PC-3 (cell line): Measurements from ENCODE around the gene RPS6KA3. TPM values are rescaled to one million over a fixed set of nuclear protein-coding genes. Genes with fewer than 3 reads are reported as not detected.
A peak's percentile ranks its signal among the peaks of the same experiment; 100 is the strongest.

ENCODE experiments used
- ATAC-seq: fragments of 200-7000 bp; cut with Tn5 transposase; 2 replicates; pipeline ENCODE4 v1.9.1; 2020; ENCODE audit warnings: mild to moderate bottlenecking, moderate library complexity
- BruUV-seq: library from RNA; stranded (reverse); fragments of 400-500 nt; replicated peaks from 2 replicates; lab custom pipeline; 2021; lab: Mats Ljungman, UMichigan
- CTCF ChIA-PET: fragments of 300-600 bp; sonication (Branson Sonifier 250); formaldehyde crosslinking; loops from one replicate; lab custom pipeline; 2022; ENCODE audit warnings: antibody characterized with exemption; lab: Charles Lee
- POLR2A ChIA-PET: fragments of 300-600 bp; sonication (Branson Sonifier 250); formaldehyde crosslinking; loops from one replicate; lab custom pipeline; 2022; ENCODE audit warnings: antibody characterized with exemption; ENCODE audit not compliant: unreplicated experiment; lab: Charles Lee
- DNase-seq: peaks from one replicate; pipeline ENCODE4 v3.0.0-alpha.2; 2015
- H2AFZ ChIP-seq: fragments of 300-600 bp; sonication (generic); 2 replicates; pipeline ENCODE4 v1.6.0; 2016; ENCODE audit warnings: antibody characterized with exemption, low read length
- H3F3A ChIP-seq: fragments of 300-600 bp; sonication (generic); one replicate; pipeline ENCODE4 v1.6.0; 2017; ENCODE audit warnings: antibody characterized with exemption, low read length, control low read depth, mild to moderate bottlenecking; ENCODE audit not compliant: unreplicated experiment
- H3K27ac ChIP-seq: fragments of 300-600 bp; sonication (generic); 2 replicates; pipeline ENCODE4 v1.5.1; 2016; ENCODE audit warnings: mild to moderate bottlenecking, low read length
- H3K27me3 ChIP-seq: fragments of 300-600 bp; sonication (generic); 2 replicates; pipeline ENCODE4 v1.6.1; 2016; ENCODE audit warnings: low read length, mixed read lengths
- H3K36me3 ChIP-seq: fragments of 300-600 bp; sonication (generic); 2 replicates; pipeline ENCODE4 v1.6.1; 2016; ENCODE audit warnings: low read depth, mixed run types, low read length, mixed read lengths
- H3K4me1 ChIP-seq: fragments of 300-600 bp; sonication (generic); 2 replicates; pipeline ENCODE4 v1.5.1; 2016; ENCODE audit warnings: low read length; ENCODE audit not compliant: insufficient read depth
- H3K4me2 ChIP-seq: fragments of 300-600 bp; sonication (generic); 2 replicates; pipeline ENCODE4 v1.6.0; 2016; ENCODE audit warnings: low read length
- H3K4me3 ChIP-seq: fragments of 300-600 bp; sonication (generic); 2 replicates; pipeline ENCODE4 v1.5.1; 2016; ENCODE audit warnings: mild to moderate bottlenecking, low read length, mixed read lengths
- H3K79me2 ChIP-seq: fragments of 300-600 bp; sonication (generic); 2 replicates; pipeline ENCODE4 v1.6.1; 2017; ENCODE audit warnings: low read length, mixed read lengths
- H3K9ac ChIP-seq: fragments of 300-600 bp; sonication (generic); 2 replicates; pipeline ENCODE4 v1.6.0; 2016; ENCODE audit warnings: mild to moderate bottlenecking, low read length
- H3K9me2 ChIP-seq: fragments of 300-600 bp; sonication (generic); replicated peaks from 2 replicates; pipeline ENCODE4 v1.6.1; 2016; ENCODE audit warnings: mixed run types, low read length, mixed read lengths
- H3K9me3 ChIP-seq: fragments of 300-600 bp; sonication (generic); 2 replicates; pipeline ENCODE4 v1.6.1; 2016; ENCODE audit warnings: low read length, mixed read lengths
- H4K20me1 ChIP-seq: fragments of 300-600 bp; sonication (generic); 2 replicates; pipeline ENCODE4 v1.6.1; 2016; ENCODE audit warnings: low read length, mixed read lengths
- EZH2 ChIP-seq: fragments of 300-600 bp; sonication (generic); IDR thresholded peaks from one replicate; pipeline ENCODE4 v1.6.1; 2017; ENCODE audit warnings: antibody characterized with exemption, mild to moderate bottlenecking, low read length; ENCODE audit not compliant: unreplicated experiment
- EZH2phosphoT487 ChIP-seq: fragments of 300-600 bp; sonication (generic); IDR thresholded peaks from 2 replicates; pipeline ENCODE4 v1.6.1; 2018; ENCODE audit warnings: mild to moderate bottlenecking, antibody characterized with exemption, low read length, borderline replicate concordance
- intact Hi-C: fragments of 100-400 bp; cut with micrococcal nuclease; formaldehyde crosslinking; loops from 2 replicates; pipeline ENCODE4 v1.9.0; 2023
- total RNA-seq: library from RNA; depleted of rRNA; stranded (reverse); fragments of >200 nt; gene quantifications from 2 replicates; pipeline ENCODE4 v1.2.3, GENCODE V29; 2014
- TF ChIP-seq, protein P1 (sequence below): fragments of 300-600 bp; sonication (generic); conservative IDR thresholded peaks from 2 replicates; pipeline ENCODE4 v1.5.1; 2017; ENCODE audit warnings: antibody characterized with exemption, low read depth, mild to moderate bottlenecking, low read length

Gene RPS6KA3
- total RNA-seq, 1 experiment from 2014 or later = 22.8 TPM

DNA sequence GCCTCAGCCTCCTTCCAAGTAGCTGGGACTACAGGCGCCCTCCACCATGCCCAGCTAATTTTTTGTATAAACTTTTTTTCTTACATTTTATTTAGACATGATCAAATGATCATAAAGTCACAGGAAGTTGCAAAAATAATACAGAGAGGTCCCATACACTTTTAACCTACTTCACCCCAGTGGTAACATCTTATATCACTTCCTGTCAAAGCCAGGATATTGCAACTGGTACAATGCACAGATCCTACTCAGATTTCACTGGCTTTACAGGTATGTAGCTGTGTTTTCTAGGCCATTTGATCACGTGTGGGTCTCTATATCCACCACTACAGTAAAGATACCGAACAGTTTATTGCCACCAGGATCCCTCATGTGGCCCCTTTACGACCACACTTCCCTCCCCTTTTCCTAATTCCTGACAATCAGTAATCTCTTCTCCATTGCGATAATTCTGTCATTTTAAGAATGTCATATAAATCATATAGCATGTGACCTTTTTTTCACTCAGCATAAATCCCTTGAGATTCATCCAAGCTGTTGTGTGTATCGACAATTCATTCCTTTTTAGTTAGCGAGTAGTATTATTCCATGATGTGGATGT is 18.0 kb downstream of the RPS6KA3 start:
- ATAC-seq (no peak), DNase-seq (no peak)
- no peak for TF ChIP-seq EZH2
- no peak for TF ChIP-seq EZH2phosphoT487
- TF ChIP-seq, protein P1, sequence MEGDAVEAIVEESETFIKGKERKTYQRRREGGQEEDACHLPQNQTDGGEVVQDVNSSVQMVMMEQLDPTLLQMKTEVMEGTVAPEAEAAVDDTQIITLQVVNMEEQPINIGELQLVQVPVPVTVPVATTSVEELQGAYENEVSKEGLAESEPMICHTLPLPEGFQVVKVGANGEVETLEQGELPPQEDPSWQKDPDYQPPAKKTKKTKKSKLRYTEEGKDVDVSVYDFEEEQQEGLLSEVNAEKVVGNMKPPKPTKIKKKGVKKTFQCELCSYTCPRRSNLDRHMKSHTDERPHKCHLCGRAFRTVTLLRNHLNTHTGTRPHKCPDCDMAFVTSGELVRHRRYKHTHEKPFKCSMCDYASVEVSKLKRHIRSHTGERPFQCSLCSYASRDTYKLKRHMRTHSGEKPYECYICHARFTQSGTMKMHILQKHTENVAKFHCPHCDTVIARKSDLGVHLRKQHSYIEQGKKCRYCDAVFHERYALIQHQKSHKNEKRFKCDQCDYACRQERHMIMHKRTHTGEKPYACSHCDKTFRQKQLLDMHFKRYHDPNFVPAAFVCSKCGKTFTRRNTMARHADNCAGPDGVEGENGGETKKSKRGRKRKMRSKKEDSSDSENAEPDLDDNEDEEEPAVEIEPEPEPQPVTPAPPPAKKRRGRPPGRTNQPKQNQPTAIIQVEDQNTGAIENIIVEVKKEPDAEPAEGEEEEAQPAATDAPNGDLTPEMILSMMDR = no peak
- Histone ChIP-seq H3F3A (peaks cover 5% of the 10 kb centered on the region), H3K36me3 (no peaks in the 10 kb centered on the region), H3K9me3 (no peaks in the 10 kb centered on the region), H3K27ac (no peak overlapping the region), H3K27me3 (no peaks in the 10 kb centered on the region), H2AFZ (no peak overlapping the region), H3K4me2 (no peak overlapping the region), H3K79me2 (peaks cover 30% of the 10 kb centered on the region), H4K20me1 (0 out of 2 replicates have a peak, but pooled peaks cover 3% of the 10 kb centered on the region), H3K4me1 (peaks cover 27% of the 10 kb centered on the region), H3K9ac (no peak overlapping the region), H3K9me2 (no peaks in the 10 kb centered on the region), H3K4me3 (no peak overlapping the region)
- intact Hi-C loops = no loop called here
- ChIA-PET CTCF (no interaction called here), POLR2A (no interaction called here)
- no TSS peak for BruUV-seq

DNA sequence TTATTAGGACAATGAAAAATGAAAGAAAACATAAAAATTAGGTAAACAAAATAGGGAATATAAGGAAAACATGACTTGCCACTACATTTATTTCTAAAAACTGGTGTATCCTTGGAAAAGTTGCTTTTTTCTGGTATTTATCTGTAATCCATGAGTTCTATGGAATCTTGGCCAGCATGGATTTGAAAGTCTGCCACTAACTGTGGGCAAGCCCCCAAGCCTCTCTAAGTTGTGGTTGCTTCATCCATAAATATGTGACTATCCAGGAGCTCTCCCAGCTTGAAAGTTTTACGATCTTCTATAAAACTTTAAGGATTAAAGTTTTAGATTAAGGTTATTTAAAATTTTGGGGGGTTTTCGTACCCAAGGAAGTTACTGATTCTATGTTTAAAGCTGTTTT is 21.8 kb downstream of the RPS6KA3 start:
- H3K4me2 ChIP-seq = no peak overlapping the region
- H4K20me1 ChIP-seq = no peaks in the 10 kb centered on the region
- no peak overlapping the region for H3K4me3 ChIP-seq
- H3K27me3 ChIP-seq = no peaks in the 10 kb centered on the region
- H3K79me2 ChIP-seq = peaks cover 31% of the 10 kb centered on the region
- H3K9ac ChIP-seq = no peak overlapping the region
- BruUV-seq = no TSS peak
- ATAC-seq (peak; percentile 58), DNase-seq (no peak)
- ChIA-PET CTCF (interaction anchor here (1.0 kb wide), 1 partner anchor 39 kb away, joined by 3 read pairs; no protein-coding TSS in a partner anchor), POLR2A (no interaction called here)
- H2AFZ ChIP-seq = no peak overlapping the region
- no peak overlapping the region for H3K27ac ChIP-seq
- no peaks in the 10 kb centered on the region for H3K36me3 ChIP-seq
- H3K9me2 ChIP-seq = no peaks in the 10 kb centered on the region
- intact Hi-C loops = loop anchor here (1.0 kb wide), 1 partner anchor 8 kb away; no protein-coding TSS in a partner anchor
- H3K4me1 ChIP-seq = peaks cover 11% of the 10 kb centered on the region
- H3F3A ChIP-seq = no peaks in the 10 kb centered on the region
- TF ChIP-seq, protein P1 = no peak
- TF ChIP-seq EZH2phosphoT487 = no peak
- no peak for TF ChIP-seq EZH2
- H3K9me3 ChIP-seq = no peaks in the 10 kb centered on the region

GRCh38 chrX:20240201-20240600 is 26.5 kb downstream of the RPS6KA3 start:
- no TSS peak for BruUV-seq
- intact Hi-C loops = no loop called here
- Histone ChIP-seq H3K27ac (no peak overlapping the region), H3K4me2 (no peak overlapping the region), H3K27me3 (no peaks in the 10 kb centered on the region), H3K4me1 (peaks cover 23% of the 10 kb centered on the region), H3K9ac (no peak overlapping the region), H3K36me3 (no peaks in the 10 kb centered on the region; the same call in 1 of the 2 replicates), H3F3A (no peaks in the 10 kb centered on the region), H3K79me2 (peaks cover 31% of the 10 kb centered on the region), H3K9me3 (no peaks in the 10 kb centered on the region), H3K9me2 (no peaks in the 10 kb centered on the region), H3K4me3 (no peak overlapping the region), H4K20me1 (0 out of 2 replicates have a peak, but pooled peaks cover 4% of the 10 kb centered on the region), H2AFZ (no peak overlapping the region)
- ChIA-PET CTCF (no interaction called here), POLR2A (no interaction called here)
- ATAC-seq (no peak), DNase-seq (no peak)
- TF ChIP-seq, protein P1 = no peak
- TF ChIP-seq EZH2 (no peak), EZH2phosphoT487 (no peak)
